Measurements from ENCODE around the gene SUOX. TPM values are rescaled to one million over a fixed set of nuclear protein-coding genes. Genes with fewer than 3 reads are reported as not detected.
"Not testable (repeated sequence)": the region's sequence is repeated elsewhere in the genome, so short reads cannot be mapped to it uniquely, and the experiment has no call there.

SUOX gene
- polyA plus RNA-seq, 3 donors from 2014 or later: 3.5 to 5.9 (median 5.9) TPM

GRCh38 chr12:55972911-55973598 is 24.0 kb upstream of the SUOX start:
- no peak for DNase-seq
- no peaks in the 10 kb centered on the region for H3K27me3 Mint-ChIP-seq (ENCODE audit: low read depth in 3 of 3)
- no peak overlapping the region for H3K4me3 Mint-ChIP-seq
- peaks cover 0 to 5% (median 3%) of the 10 kb centered on the region in 3 donors for H3K36me3 Mint-ChIP-seq
- no peak overlapping the region for H3K27ac Mint-ChIP-seq
- no peaks in the 10 kb centered on the region for H3K9me3 Mint-ChIP-seq
- H3K4me1 Mint-ChIP-seq: peaks cover 15 to 27% of the 10 kb centered on the region in 2 donors

GRCh38 chr12:55973599-55974307 is 23.3 kb upstream of the SUOX start, which contains the start of gene RAB5B:
RAB5B (plus strand) TSS chr12:55974078; CDS start chr12:55986961, 12,883 bp downstream.
- Mint-ChIP-seq H3K9me3 (no peaks in the 10 kb centered on the region), H3K4me3 (no peak within 1 kb of the TSS), H3K27me3 (ENCODE audit: low read depth in 3 of 3) (no peaks in the 10 kb centered on the region), H3K27ac (no peak within 1 kb of the TSS), H3K36me3 (peaks cover 0 to 5% (median 3%) of the 10 kb centered on the region in 3 donors), H3K4me1 (peaks cover 16 to 25% of the 10 kb centered on the region in 2 donors)
- DNase-seq: peak; percentile 98 to 99 (median 99)

- H3K36me3 Mint-ChIP-seq: peaks cover 0 to 5% (median 0%) of the 10 kb centered on the region in 3 donors
- peaks cover 18 to 31% of the 10 kb centered on the region in 2 donors for H3K4me1 Mint-ChIP-seq
- H3K27ac Mint-ChIP-seq: no peak overlapping the region
- no peaks in the 10 kb centered on the region for H3K9me3 Mint-ChIP-seq
- no peak for DNase-seq
- H3K27me3 Mint-ChIP-seq (ENCODE audit: low read depth in 3 of 3): no peaks in the 10 kb centered on the region
- H3K4me3 Mint-ChIP-seq: no peak overlapping the region
Observed at GRCh38 chr12:55974308-55974730, 22.8 kb upstream of the SUOX start.

GRCh38 chr12:55978393-55978792 is 18.7 kb upstream of the SUOX start:
- Mint-ChIP-seq H3K9me3 (no peaks in the 10 kb centered on the region), H3K27ac (no peak overlapping the region), H3K27me3 (ENCODE audit: low read depth in 3 of 3) (no peaks in the 10 kb centered on the region), H3K36me3 (peaks cover 0 to 10% (median 4%) of the 10 kb centered on the region in 3 donors), H3K4me1 (peaks cover 17 to 45% of the 10 kb centered on the region in 2 donors), H3K4me3 (no peak overlapping the region)
- no peak for DNase-seq

GRCh38 chr12:55979069-55979468 is 18.0 kb upstream of the SUOX start:
- H3K4me3 Mint-ChIP-seq: no peak overlapping the region
- no peaks in the 10 kb centered on the region for H3K9me3 Mint-ChIP-seq
- H3K4me1 Mint-ChIP-seq: peaks cover 17 to 45% of the 10 kb centered on the region in 2 donors
- H3K36me3 Mint-ChIP-seq: peaks cover 0 to 10% (median 7%) of the 10 kb centered on the region in 3 donors
- no peaks in the 10 kb centered on the region for H3K27me3 Mint-ChIP-seq (ENCODE audit: low read depth in 3 of 3)
- peak overlapping the region in 4 of 6 donors; percentile 1 to 34 (median 14) for H3K27ac Mint-ChIP-seq
- DNase-seq: no peak

- not testable (repeated sequence) for H3K4me3 Mint-ChIP-seq; H3K27me3 Mint-ChIP-seq (ENCODE audit: low read depth in 3 of 3); H3K9me3 Mint-ChIP-seq; DNase-seq; H3K27ac Mint-ChIP-seq
- peaks cover 8 to 35% of the 10 kb centered on the region in 2 donors for H3K4me1 Mint-ChIP-seq
- H3K36me3 Mint-ChIP-seq: peaks cover 8 to 22% (median 16%) of the 10 kb centered on the region in 3 donors
Observed at GRCh38 chr12:55981882-55982281, 15.2 kb upstream of the SUOX start.

- H3K27me3 Mint-ChIP-seq (ENCODE audit: low read depth in 3 of 3): no peaks in the 10 kb centered on the region
- no peak for DNase-seq
- no peaks in the 10 kb centered on the region for H3K9me3 Mint-ChIP-seq
- H3K4me1 Mint-ChIP-seq: peaks cover 7 to 30% of the 10 kb centered on the region in 2 donors
- H3K4me3 Mint-ChIP-seq: no peak overlapping the region
- H3K36me3 Mint-ChIP-seq: peaks cover 8 to 22% (median 16%) of the 10 kb centered on the region in 3 donors
- peak overlapping the region in 2 of 6 donors; percentile 13 to 17 for H3K27ac Mint-ChIP-seq
Observed at GRCh38 chr12:55982319-55982936, 14.6 kb upstream of the SUOX start.

GRCh38 chr12:55983232-55983842 is 13.7 kb upstream of the SUOX start:
- Mint-ChIP-seq H3K27me3 (ENCODE audit: low read depth in 3 of 3) (no peaks in the 10 kb centered on the region), H3K36me3 (peaks cover 8 to 22% (median 16%) of the 10 kb centered on the region in 3 donors), H3K4me3 (no peak overlapping the region), H3K9me3 (no peaks in the 10 kb centered on the region), H3K27ac (no peak overlapping the region), H3K4me1 (peaks cover 5 to 24% of the 10 kb centered on the region in 2 donors)
- DNase-seq: no peak

- H3K27ac Mint-ChIP-seq: no peak overlapping the region
Observed at GRCh38 chr12:55984861-55985260, 12.2 kb upstream of the SUOX start.

GRCh38 chr12:55985341-55985740 is 11.7 kb upstream of the SUOX start:
- Mint-ChIP-seq H3K27me3 (ENCODE audit: low read depth in 3 of 3) (no peaks in the 10 kb centered on the region), H3K36me3 (peaks cover 15 to 32% (median 16%) of the 10 kb centered on the region in 3 donors), H3K4me3 (no peak overlapping the region), H3K9me3 (no peaks in the 10 kb centered on the region), H3K4me1 (peaks cover 0 to 5% of the 10 kb centered on the region in 2 donors), H3K27ac (peak overlapping the region in 1 of 6 donors; percentile 17)
- no peak for DNase-seq

More at GRCh38 chr12:55984861-55985260, 12.2 kb upstream of the SUOX start:
- Mint-ChIP-seq H3K36me3 (peaks cover 13 to 27% (median 16%) of the 10 kb centered on the region in 3 donors), H3K27me3 (ENCODE audit: low read depth in 3 of 3) (no peaks in the 10 kb centered on the region), H3K4me1 (peaks cover 1 to 10% of the 10 kb centered on the region in 2 donors), H3K9me3 (no peaks in the 10 kb centered on the region), H3K4me3 (no peak overlapping the region)
- no peak for DNase-seq

- DNase-seq: not testable (repeated sequence)
- peaks cover 17 to 38% (median 21%) of the 10 kb centered on the region in 3 donors for H3K36me3 Mint-ChIP-seq
Observed at GRCh38 chr12:55985976-55986375, 11.1 kb upstream of the SUOX start.

GRCh38 chr12:55991110-55991509 is 6.0 kb upstream of the SUOX start:
- Mint-ChIP-seq H3K27me3 (ENCODE audit: low read depth in 3 of 3) (no peaks in the 10 kb centered on the region), H3K9me3 (no peaks in the 10 kb centered on the region), H3K4me1 (peaks cover 2 to 4% of the 10 kb centered on the region in 2 donors), H3K27ac (no peak overlapping the region), H3K36me3 (peaks cover 18 to 52% (median 26%) of the 10 kb centered on the region in 3 donors), H3K4me3 (no peak overlapping the region)
- no peak for DNase-seq

More at GRCh38 chr12:55985976-55986375, 11.1 kb upstream of the SUOX start:
- not testable (repeated sequence) for H3K27me3 Mint-ChIP-seq (ENCODE audit: low read depth in 3 of 3); H3K9me3 Mint-ChIP-seq; H3K4me1 Mint-ChIP-seq; H3K4me3 Mint-ChIP-seq
- H3K27ac Mint-ChIP-seq: peak overlapping the region in 1 of 6 donors; percentile 11

GRCh38 chr12:55993230-55993853 is 3.7 kb upstream of the SUOX start:
- Mint-ChIP-seq H3K36me3 (peaks cover 16 to 48% (median 26%) of the 10 kb centered on the region in 3 donors), H3K4me3 (no peak overlapping the region), H3K4me1 (peaks cover 23% of the 10 kb centered on the region in 2 donors), H3K9me3 (no peaks in the 10 kb centered on the region), H3K27me3 (ENCODE audit: low read depth in 3 of 3) (no peaks in the 10 kb centered on the region), H3K27ac (peak overlapping the region in 1 of 6 donors; percentile 50)
- DNase-seq: no peak

All from immature natural killer cell (primary cell).